IMR-90 (cell line): ENCODE measurements around the gene CXorf49B. TPM values are rescaled to one million over a fixed set of nuclear protein-coding genes. Genes with fewer than 3 reads are reported as not detected.
"Not testable (repeated sequence)": the region's sequence is repeated elsewhere in the genome, so short reads cannot be mapped to it uniquely, and the experiment has no call there.

Source experiments
- ATAC-seq: fragments of 200-7000 bp; cut with Tn5 transposase; 2 replicates; pipeline ENCODE4 v1.9.1; 2020; ENCODE audit warnings: low read depth, mild to moderate bottlenecking, moderate library complexity
- BruUV-seq: library from RNA; stranded (reverse); fragments of 400-500 nt; replicated peaks from 2 replicates; lab custom pipeline; 2021; lab: Mats Ljungman, UMichigan
- CTCF ChIA-PET: fragments of 300-600 bp; formaldehyde crosslinking; extraction: SDS; loops from one replicate; lab custom pipeline; 2021; ENCODE audit warnings: antibody characterized with exemption; lab: Yijun Ruan, JAX
- POLR2A ChIA-PET: fragments of 300-600 bp; sonication (Branson Sonifier 250); formaldehyde crosslinking; loops from one replicate; lab custom pipeline; 2022; ENCODE audit warnings: antibody characterized with exemption; ENCODE audit not compliant: unreplicated experiment; lab: Charles Lee
- DNase-seq: peaks from one replicate; pipeline ENCODE4 v3.0.0; 2013
- H2AFZ ChIP-seq: replicated peaks from 2 replicates; pipeline ENCODE3; 2013; ENCODE audit warnings: low read length, mild to moderate bottlenecking; ENCODE audit not compliant: poor library complexity
- H2AK5ac ChIP-seq: 2 replicates; pipeline ENCODE4 v1.6.1; 2013; ENCODE audit warnings: low read depth, low read length, inconsistent platforms
- H2AK9ac ChIP-seq: replicated peaks from 2 replicates; pipeline ENCODE3; 2013; ENCODE audit warnings: mild to moderate bottlenecking, low read depth, low read length, moderate library complexity; ENCODE audit not compliant: poor library complexity
- H2BK120ac ChIP-seq: 2 replicates; pipeline ENCODE4 v1.6.1; 2013; ENCODE audit warnings: low read depth, low read length, inconsistent platforms
- H2BK15ac ChIP-seq: 3 replicates; pipeline ENCODE4 v1.6.1; 2013; ENCODE audit warnings: low read depth, low read length, inconsistent platforms
- H2BK20ac ChIP-seq: 2 replicates; pipeline ENCODE4 v1.6.1; 2013; ENCODE audit warnings: low read depth, mild to moderate bottlenecking, inconsistent platforms, low read length, moderate library complexity
- H2BK5ac ChIP-seq: 2 replicates; pipeline ENCODE4 v1.6.1; 2013; ENCODE audit warnings: mild to moderate bottlenecking, low read depth, low read length, inconsistent platforms; ENCODE audit not compliant: poor library complexity, severe bottlenecking
- H3K14ac ChIP-seq: replicated peaks from 2 replicates; pipeline ENCODE4 v1.6.1; 2013; ENCODE audit warnings: low read depth, low read length, inconsistent platforms
- H3K18ac ChIP-seq: 2 replicates; pipeline ENCODE4 v1.6.1; 2013; ENCODE audit warnings: low read depth, low read length, control low read depth
- H3K23ac ChIP-seq: 2 replicates; pipeline ENCODE4 v1.6.1; 2013; ENCODE audit warnings: low read depth, low read length, inconsistent platforms
- H3K27ac ChIP-seq: 2 replicates; pipeline ENCODE4 v1.5.1; 2013; ENCODE audit warnings: mild to moderate bottlenecking, control low read depth, low read length; ENCODE audit not compliant: insufficient read depth
- H3K27me3 ChIP-seq: 2 replicates; pipeline ENCODE4 v1.6.1; 2013; ENCODE audit warnings: low read length; ENCODE audit not compliant: control insufficient read depth, insufficient read depth
- H3K36me3 ChIP-seq: 2 replicates; pipeline ENCODE4 v1.6.1; 2013; ENCODE audit warnings: low read length, mixed read lengths; ENCODE audit not compliant: control insufficient read depth, insufficient read depth
- H3K4ac ChIP-seq: 2 replicates; pipeline ENCODE4 v1.6.1; 2013; ENCODE audit warnings: low read depth, low read length, inconsistent platforms
- H3K4me1 ChIP-seq: 2 replicates; pipeline ENCODE4 v1.6.1; 2013; ENCODE audit warnings: low read length, mixed read lengths; ENCODE audit not compliant: control insufficient read depth, insufficient read depth
- H3K4me2 ChIP-seq: 2 replicates; pipeline ENCODE4 v1.6.1; 2013; ENCODE audit warnings: low read depth, mild to moderate bottlenecking, control low read depth, low read length, moderate library complexity
- H3K4me3 ChIP-seq: 2 replicates; pipeline ENCODE4 v1.5.1; 2013; ENCODE audit warnings: low read depth, mild to moderate bottlenecking, control low read depth, low read length, moderate library complexity; ENCODE audit not compliant: insufficient read depth
- H3K56ac ChIP-seq: 2 replicates; pipeline ENCODE4 v1.6.1; 2013; ENCODE audit warnings: low read length, inconsistent platforms; ENCODE audit not compliant: insufficient read depth; ENCODE audit errors: extremely low read depth
- H3K79me1 ChIP-seq, 2 experiments: 2 replicates each; pipeline ENCODE4 v1.6.1; 2013; ENCODE audit warnings: low read length in 2 of 2, inconsistent platforms in 1 of 2, low read depth in 1 of 2
- H3K9ac ChIP-seq: 2 replicates; pipeline ENCODE4 v1.6.1; 2013; ENCODE audit warnings: low read depth, low read length, control low read depth
- H3K9me1 ChIP-seq: 2 replicates; pipeline ENCODE4 v1.6.1; 2013; ENCODE audit warnings: low read length, inconsistent platforms; ENCODE audit not compliant: insufficient read depth
- H3K9me3 ChIP-seq: 2 replicates; pipeline ENCODE4 v1.6.1; 2013; ENCODE audit warnings: low read length; ENCODE audit not compliant: control insufficient read depth, insufficient read depth
- H4K20me1 ChIP-seq: 2 replicates; pipeline ENCODE4 v1.6.1; 2013; ENCODE audit warnings: low read length, inconsistent platforms; ENCODE audit not compliant: insufficient read depth
- H4K5ac ChIP-seq: 2 replicates; pipeline ENCODE4 v1.6.1; 2013; ENCODE audit warnings: mild to moderate bottlenecking, low read depth, low read length, control low read depth
- H4K8ac ChIP-seq, 2 experiments: 2 replicates each; pipeline ENCODE4 v1.6.1; 2013; ENCODE audit warnings: low read depth in 2 of 2, low read length in 2 of 2, control low read depth in 1 of 2, inconsistent platforms in 1 of 2
- H4K91ac ChIP-seq: 2 replicates; pipeline ENCODE4 v1.6.1; 2013; ENCODE audit warnings: low read depth, low read length, inconsistent platforms; ENCODE audit not compliant: insufficient read depth
- WGBS, 2 experiments: methylation state at CpG; one replicate each; pipeline versions ENCODE4 v1.1.5 to v1.1.7; 2013; ENCODE audit warnings: missing lambda C conversion rate in 2 of 2; ENCODE audit not compliant: insufficient read length in 1 of 2; ENCODE audit errors: extremely low coverage in 2 of 2; 5-methylcytosine and 5-hydroxymethylcytosine counted together
- dilution Hi-C: fragments of 300-500 bp; cut with HindIII; formaldehyde crosslinking; loops from one replicate; pipeline ENCODE4 v1.14.3; 2018; ENCODE audit warnings: low sequenced_read_pairs; ENCODE audit not compliant: unreplicated experiment
- in situ Hi-C: fragments of 300-500 bp; cut with MboI; formaldehyde crosslinking; loops from 3 replicates; pipeline ENCODE4 v1.14.3; 2019; ENCODE audit warnings: low sequenced_read_pairs, inconsistent platforms, mixed read lengths
- intact Hi-C: fragments of 100-400 bp; cut with micrococcal nuclease; formaldehyde crosslinking; loops from 2 replicates; pipeline ENCODE4 v1.10.0; 2022
- polyA plus RNA-seq, 3 experiments: library from polyadenylated mRNA; depleted of rRNA; stranded (reverse); fragments of >200 nt; gene quantifications; 2 replicates each; pipeline ENCODE4 v1.2.3, GENCODE V29; 2012; ENCODE audit warnings: low replicate concordance in 1 of 3
- total RNA-seq: library from RNA; depleted of rRNA; stranded (reverse); fragments of >200 nt; gene quantifications from 2 replicates; pipeline ENCODE4 v1.2.3, GENCODE V29; 2012

The CXorf49B gene
- total and polyA plus RNA-seq, 2 of the 4 experiments (the other 2 are of a cell fraction) = not detected

DNA sequence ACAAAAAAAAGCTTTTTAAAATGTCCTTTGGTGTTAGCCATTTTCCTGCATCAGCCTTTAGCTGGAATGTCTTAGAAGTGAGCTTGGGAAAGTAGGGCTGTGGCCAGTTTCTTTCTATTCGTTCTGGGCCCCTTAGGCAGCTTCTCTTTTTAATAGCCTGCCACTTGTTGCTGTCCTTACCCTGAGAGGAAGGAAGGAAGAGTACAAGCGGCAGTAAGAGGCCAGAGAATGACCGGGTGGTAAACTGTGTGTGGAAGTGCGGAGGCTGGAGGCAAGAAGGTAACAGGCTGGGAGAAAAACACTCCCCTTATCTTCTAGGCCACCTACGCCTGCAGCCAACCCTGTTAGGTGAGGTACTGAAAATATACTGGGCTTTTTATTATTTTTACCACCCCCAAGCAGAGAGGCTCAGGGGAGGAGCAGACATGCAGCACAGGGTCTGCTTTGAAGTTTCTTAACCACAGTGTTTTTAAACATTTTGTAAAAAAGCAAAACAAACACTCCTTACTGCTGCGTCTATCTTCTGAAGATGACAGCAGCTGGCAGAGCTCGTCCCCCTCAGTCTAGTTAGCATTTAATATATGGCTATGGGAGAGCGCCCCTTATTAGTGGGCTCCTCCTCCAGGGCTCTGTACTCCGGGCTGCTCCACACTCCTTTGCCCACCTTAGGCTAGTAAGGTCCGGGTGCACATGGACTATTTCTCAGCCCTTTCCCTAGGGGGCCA lies 19.2 kb downstream of the CXorf49B start:
- H3K4me3 ChIP-seq, H3K79me1 ChIP-seq, H4K8ac ChIP-seq, H3K56ac ChIP-seq, POLR2A ChIA-PET, H4K5ac ChIP-seq, in situ Hi-C loops, H3K9me3 ChIP-seq, H3K27me3 ChIP-seq, dilution Hi-C loops, H3K4me2 ChIP-seq, H3K4me1 ChIP-seq, H2AK5ac ChIP-seq, H2BK120ac ChIP-seq, H3K14ac ChIP-seq, H3K36me3 ChIP-seq, H2BK20ac ChIP-seq, H4K91ac ChIP-seq, H2BK5ac ChIP-seq, H3K23ac ChIP-seq, H3K9me1 ChIP-seq, H2AK9ac ChIP-seq, H2BK15ac ChIP-seq, CTCF ChIA-PET, BruUV-seq, H3K9ac ChIP-seq, DNase-seq, H4K20me1 ChIP-seq, H3K4ac ChIP-seq, H3K27ac ChIP-seq, H3K18ac ChIP-seq, H2AFZ ChIP-seq, intact Hi-C loops: not testable (repeated sequence)
- peak; percentile 46 for ATAC-seq
- WGBS, 2 experiments = no CpG with 5 or more reads among the region's 10 CpGs

- H2BK20ac ChIP-seq, CTCF ChIA-PET, BruUV-seq, in situ Hi-C loops, H3K18ac ChIP-seq, H3K23ac ChIP-seq, H3K79me1 ChIP-seq, H3K4me1 ChIP-seq, dilution Hi-C loops, H2BK15ac ChIP-seq, H2AFZ ChIP-seq, H2BK5ac ChIP-seq, H3K9me3 ChIP-seq, POLR2A ChIA-PET, H3K36me3 ChIP-seq, H2BK120ac ChIP-seq, H4K91ac ChIP-seq, H3K4ac ChIP-seq, H4K20me1 ChIP-seq, intact Hi-C loops, H3K14ac ChIP-seq, H2AK9ac ChIP-seq, H3K56ac ChIP-seq, DNase-seq, H4K5ac ChIP-seq, H4K8ac ChIP-seq, H3K9ac ChIP-seq, H3K4me3 ChIP-seq, H2AK5ac ChIP-seq, H3K4me2 ChIP-seq, H3K27ac ChIP-seq, H3K27me3 ChIP-seq, H3K9me1 ChIP-seq: not testable (repeated sequence)
- ATAC-seq = peak; percentile 17; the same call in 1 of the 2 replicates
- no CpG with 5 or more reads among the region's 7 CpGs for WGBS, 2 experiments
Observed at GRCh38 chrX:71782950-71783299, 19.8 kb downstream of the CXorf49B start.
